Activated CD4-positive, alpha-beta T cell treated with anti-CD3 and anti-CD28 coated beads, Interleukin-2, amount 50 U/mL, for 1 hour (primary cell): Measurements from ENCODE around the gene NSUN7.
"Not testable (repeated sequence)": the region's sequence is repeated elsewhere in the genome, so short reads cannot be mapped to it uniquely, and the experiment has no call there.

Experiments used
- DNase-seq: peaks from one replicate; pipeline ENCODE4 v3.0.0-alpha.2; 2020

The NSUN7 gene, protein sequence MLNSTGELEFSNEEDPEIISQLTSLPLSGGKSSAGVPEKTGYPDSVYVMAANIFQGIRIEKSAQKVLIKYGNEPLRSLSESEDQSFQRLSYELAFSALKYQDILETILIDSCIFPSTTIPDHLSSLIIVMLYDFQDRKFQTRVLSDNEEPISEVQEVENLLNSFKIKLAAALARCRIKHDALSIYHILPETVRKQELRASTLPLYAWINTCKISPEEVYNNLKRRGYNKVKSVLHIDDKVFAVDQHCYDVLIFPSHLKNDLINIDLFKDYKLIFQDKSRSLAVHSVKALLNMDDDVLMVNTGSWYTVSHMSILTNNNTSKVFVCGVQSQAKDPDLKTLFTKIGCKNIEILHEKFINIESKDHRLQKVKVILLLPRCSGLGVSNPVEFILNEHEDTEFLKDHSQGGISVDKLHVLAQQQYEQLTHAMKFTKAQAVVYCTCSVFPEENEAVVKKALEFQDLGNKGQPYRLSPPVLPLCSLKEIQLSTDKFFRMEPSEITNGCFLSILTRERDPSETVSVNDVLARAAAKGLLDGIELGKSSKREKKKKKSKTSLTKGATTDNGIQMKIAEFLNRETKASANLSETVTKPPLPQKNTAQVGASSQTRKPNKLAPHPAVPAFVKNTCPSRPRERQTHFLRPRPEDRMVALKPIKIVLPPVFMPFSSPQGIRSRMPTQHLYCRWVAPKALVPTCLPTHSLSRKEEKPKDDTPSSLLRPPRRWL

GRCh38 chr4:40749717-40750460 is at the start of gene NSUN7:
TSS of gene NSUN7 (plus strand) at chr4:40749955. CDS start at chr4:40750694, 739 bp downstream.
- no peak for DNase-seq

DNA sequence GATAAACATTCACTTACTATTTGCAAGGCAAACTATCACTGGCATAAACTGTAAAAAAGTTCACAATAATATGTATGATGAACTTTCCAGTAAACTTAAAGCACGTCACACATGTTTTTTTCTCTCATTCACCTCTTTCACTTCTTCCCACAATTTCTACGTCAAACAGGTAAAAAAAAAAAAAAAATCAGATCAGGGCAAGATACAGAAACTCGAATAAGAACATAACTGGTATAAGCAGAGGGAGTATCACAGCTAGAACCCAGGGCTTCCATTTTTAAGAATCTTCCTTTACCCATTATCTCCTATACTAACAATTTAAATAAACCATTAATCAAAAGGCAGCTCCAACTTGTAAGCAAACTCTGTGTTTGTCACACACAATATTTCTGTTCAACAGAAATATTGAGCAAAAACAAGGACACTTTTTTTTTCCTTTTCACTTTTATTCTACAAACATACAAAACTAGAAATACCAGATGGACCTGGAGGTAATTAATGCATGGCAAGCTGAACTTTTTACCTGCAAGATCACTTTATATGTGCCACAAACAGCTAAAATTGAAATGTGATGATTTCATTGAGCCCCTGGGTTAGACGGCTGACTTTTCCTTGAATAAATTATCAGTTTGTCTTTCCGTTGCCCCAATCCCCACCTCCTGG is 47.5 kb upstream of the NSUN7 start:
- DNase-seq, result no peak

- no peak for DNase-seq
These were observed 47.0 kb upstream of the NSUN7 start for GRCh38 chr4:40702800-40703151.

GRCh38 chr4:40704073-40704472 is 45.7 kb upstream of the NSUN7 start:
- no peak for DNase-seq

DNA sequence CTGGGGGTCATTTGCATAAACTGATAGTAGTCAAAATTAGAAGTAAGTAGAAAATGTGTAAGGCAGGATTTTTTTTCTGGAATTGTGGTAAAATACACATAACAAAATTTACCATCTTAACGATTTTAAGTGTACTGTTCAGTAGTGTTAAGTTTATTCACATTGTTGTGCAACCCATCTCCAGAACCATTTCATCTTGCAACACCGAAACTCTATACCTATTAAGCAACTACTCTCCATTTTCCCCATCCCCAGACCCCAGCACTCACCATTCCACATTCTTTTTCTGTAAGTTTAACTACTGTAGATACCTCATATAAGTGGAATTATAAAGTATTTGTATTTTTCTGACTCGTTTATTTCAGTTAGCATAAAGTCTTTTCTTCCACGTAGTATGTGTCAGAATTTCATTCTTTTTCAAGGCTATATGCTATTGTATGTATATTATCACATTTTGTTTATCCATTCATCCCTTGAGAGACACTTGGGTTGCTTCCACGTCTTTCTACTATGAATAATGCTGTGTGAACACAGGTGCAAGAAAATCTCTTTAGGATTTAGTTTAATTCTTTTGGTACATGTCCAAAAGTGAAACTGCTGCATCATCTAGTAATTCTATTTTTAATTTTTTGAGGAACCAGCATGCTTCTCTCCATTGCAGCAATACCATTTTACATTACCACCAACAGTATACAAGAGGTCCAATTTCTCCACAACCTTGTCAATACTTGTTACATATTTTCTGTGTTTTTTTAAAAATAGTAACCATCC is 39.1 kb upstream of the NSUN7 start:
- DNase-seq, result no peak

GRCh38 chr4:40713001-40713400 is 36.8 kb upstream of the NSUN7 start:
- not testable (repeated sequence) for DNase-seq

DNA sequence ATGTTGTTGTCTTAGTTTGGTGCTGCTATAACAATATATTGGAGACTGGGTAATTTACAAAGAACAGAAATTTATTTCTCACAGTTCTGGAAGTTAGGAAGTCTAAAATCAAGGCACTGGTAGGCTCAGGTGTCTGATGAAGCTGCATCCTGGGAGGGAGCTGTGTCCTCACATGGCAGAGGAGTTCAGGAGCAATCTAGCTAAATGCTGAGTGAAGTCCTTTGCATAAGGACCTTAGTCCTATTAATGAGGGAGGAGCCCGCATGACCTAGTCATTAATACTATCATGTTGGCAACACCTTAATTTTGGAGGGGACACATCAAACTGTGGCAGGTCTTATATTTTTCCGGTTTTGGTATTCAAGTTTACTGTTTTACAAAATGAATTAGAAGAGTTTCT is 36.0 kb upstream of the NSUN7 start:
- DNase-seq, result no peak

GRCh38 chr4:40718586-40718985 is 31.2 kb upstream of the NSUN7 start:
- DNase-seq, result no peak

- DNase-seq, result no peak
These were observed 30.6 kb upstream of the NSUN7 start for GRCh38 chr4:40719008-40719623.

DNA sequence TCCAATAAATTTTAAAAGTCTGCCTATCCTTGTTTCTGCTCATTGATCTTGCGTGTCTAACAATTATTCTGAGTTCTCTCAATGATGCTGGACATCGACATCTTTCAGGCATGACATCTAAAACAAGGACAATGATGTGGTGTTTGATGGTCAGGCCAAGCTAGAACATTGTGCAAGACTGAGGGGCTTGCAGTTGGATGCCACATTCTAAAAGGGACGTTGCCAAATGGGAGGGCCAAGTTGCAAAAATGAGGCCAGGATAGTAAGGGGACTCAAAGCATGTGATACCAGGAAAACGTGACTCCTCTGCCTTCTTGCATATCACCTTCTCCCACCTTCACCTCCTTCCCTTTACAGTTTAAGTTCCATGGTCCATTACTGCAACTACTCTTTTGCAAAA is 29.4 kb upstream of the NSUN7 start:
- DNase-seq, result no peak

DNA sequence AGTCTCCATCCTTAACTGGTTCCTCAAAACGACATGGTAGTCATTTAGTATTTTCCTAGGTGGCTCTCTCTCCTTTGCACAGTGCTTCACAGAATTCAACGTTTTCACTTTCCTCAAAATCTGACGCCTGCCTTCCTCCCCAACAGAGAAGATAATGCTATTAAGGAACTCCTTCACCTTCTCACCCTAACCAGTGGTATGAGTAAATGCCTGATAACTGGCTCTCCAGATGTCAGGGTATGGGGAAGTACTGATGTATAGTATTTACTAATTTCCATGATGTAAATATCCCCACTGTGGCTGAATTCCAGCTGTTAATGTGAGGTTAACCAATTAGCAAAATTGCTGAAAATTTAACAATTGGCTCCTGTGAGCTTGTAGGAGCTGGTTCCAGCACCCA is 28.8 kb upstream of the NSUN7 start:
- no peak for DNase-seq

DNA sequence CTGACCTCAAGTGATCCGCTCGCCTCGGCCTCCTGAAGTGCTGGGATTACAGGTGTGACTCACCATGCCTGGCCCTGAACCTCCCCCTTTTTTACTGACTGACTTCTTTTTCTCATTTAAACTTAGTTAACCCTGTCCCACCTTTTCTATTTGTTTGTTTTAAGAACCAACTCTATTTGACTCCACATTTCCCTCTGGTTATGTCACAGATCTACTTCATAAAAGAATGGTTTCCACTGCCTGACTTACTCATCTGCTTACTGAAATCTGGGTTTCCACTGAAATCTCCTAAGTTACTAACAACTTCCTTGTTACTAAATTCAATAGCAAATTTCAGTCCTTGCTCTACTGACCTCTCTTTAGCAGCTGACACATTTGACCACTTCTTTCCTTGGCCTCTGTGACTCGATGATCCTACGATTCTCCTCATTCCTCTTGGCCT is 28.0 kb upstream of the NSUN7 start:
- DNase-seq, result no peak

- no peak for DNase-seq
These were observed 27.1 kb upstream of the NSUN7 start for GRCh38 chr4:40722576-40723161.

DNA sequence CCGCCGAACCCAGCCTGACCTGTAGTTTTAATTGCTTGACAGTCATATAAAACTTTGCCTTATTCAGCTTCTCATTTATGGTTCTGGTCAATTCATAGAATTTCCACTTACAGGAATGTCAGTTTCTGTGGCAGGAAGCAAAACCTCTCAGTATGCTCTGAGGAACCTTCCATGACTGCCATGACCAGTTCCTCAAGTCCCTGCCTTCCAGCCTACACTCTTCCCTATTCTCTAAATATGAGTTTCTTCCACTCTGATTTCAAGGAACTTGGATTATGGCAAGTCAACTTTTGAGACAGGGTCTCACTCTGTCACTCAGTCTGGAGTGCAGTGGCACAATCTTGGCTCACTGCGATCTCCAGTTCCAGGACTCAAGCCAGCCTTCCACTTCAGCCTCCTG is 26.0 kb upstream of the NSUN7 start:
- DNase-seq, result no peak

- DNase-seq, result no peak
These were observed 21.4 kb upstream of the NSUN7 start for GRCh38 chr4:40728333-40728732.

DNA sequence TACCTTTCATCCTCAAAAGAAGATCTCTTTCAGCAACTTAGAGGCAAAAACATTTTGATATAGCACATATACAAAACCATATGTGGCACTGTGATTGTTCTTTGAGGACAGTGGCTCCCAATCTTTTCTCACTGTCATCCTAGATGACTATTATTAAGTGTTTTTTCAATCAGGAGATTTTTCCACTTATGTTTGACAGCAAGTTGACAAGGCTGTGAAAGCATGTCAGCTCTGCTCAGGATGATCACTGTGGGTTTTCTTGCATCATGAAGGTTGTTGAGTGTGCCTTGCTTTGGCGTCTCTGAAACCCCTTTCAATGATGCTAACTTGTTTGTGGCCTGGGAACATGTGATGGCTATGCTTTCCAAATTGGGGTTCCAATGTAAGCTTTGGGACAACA is 20.2 kb upstream of the NSUN7 start:
- DNase-seq, result no peak

DNA sequence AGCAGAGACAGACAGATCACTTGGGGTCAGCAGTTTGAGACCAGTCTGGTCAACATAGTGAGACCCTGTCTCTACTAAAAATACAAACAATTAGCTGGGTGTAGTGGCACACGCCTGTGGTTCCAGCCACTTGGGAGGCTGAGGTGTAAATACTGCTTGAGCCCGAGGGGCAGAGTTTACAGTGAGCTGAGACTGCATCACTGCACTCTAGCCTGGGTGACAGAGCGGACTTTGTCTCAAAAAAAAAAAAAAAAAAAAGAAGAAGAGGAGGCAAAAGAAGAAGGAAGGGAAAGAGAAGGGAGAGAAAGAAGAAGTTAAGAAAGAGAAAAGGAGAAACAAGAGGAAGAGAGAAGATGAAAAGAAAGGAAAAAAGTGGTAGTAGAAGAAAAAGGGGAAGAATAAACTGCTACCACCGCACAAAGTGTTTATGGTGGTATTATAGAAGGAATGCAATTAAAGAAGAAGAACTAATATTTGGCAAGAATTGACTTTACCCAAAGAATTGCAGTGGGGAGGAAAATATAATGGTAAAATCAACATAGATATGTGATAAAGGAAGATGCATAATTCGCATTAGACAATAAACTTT is 19.6 kb upstream of the NSUN7 start:
- DNase-seq, result no peak

GRCh38 chr4:40731361-40731760 is 18.4 kb upstream of the NSUN7 start:
- DNase-seq, result no peak

DNA sequence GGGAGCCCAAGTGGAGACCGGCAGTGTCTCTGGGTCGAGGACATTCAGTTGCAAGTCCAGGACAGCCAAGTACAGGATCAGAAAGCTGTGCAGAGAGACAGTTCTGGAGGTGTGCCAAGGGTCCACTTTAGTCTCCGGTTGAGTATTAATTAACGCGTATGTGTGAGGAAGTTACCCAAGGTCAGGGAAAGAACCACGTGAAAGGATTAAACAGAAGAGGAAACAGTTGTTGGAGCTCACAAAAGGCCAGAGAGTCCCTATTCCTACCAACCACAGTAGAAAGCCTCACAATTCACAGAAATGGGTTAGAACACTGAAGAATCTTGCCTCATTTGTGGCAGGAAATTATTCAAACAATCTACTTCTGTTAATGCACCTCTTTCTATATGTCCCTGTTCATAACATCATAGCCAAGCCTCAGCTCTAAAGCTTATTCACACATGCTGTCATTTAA is 17.9 kb upstream of the NSUN7 start:
- DNase-seq, result no peak

DNA sequence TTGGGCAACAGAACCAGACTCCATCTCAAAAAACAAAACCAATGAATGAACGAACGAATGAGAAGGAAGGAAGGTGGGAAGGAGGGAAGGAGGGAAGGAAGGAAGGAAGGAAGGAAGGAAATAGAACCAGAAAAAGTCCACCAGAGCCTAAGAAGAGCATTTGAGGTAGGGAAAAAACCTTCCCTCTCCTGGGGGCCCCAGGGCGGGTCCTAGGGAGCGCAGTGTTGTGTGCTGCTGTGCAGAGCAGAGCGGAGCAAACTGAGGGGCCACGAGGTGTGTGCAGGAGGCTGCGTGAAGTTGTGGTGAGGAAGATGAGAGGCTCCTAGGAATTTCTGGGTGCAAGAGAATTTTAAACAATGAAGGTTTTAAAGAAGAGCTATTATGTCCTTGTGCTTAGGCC is 16.0 kb upstream of the NSUN7 start:
- no peak for DNase-seq

GRCh38 chr4:40734497-40734896 is 15.3 kb upstream of the NSUN7 start:
- DNase-seq, result no peak
